ENCODE results near the gene TMEM132D. TPM values are rescaled to one million over a fixed set of nuclear protein-coding genes. Genes with fewer than 3 reads are reported as not detected.
"Not testable (repeated sequence)": the region's sequence is repeated elsewhere in the genome, so short reads cannot be mapped to it uniquely, and the experiment has no call there.

TMEM132D gene
- 6.4 and 7.1 TPM in 2 replicates for total RNA-seq (2014; rRNA removed; shearing (Covaris generic))

GRCh38 chr12:129903956-129904829 is at the start of gene TMEM132D:
Gene TMEM132D, minus strand, starts transcription at chr12:129904025.
- peak; percentile 68 for DNase-seq (ENCODE audit: low read depth)

- no peak for DNase-seq (ENCODE audit: low read depth)
These were observed 45.8 kb upstream of the TMEM132D start for GRCh38 chr12:129949651-129950050.

- DNase-seq (ENCODE audit: low read depth), result no peak
These were observed 37.8 kb upstream of the TMEM132D start for GRCh38 chr12:129941618-129942017.

- DNase-seq (ENCODE audit: low read depth), result no peak
These were observed 34.3 kb upstream of the TMEM132D start for GRCh38 chr12:129938089-129938488.

GRCh38 chr12:129937426-129937825 is 33.6 kb upstream of the TMEM132D start:
- no peak for DNase-seq (ENCODE audit: low read depth)

- no peak for DNase-seq (ENCODE audit: low read depth)
These were observed 24.8 kb upstream of the TMEM132D start for GRCh38 chr12:129928643-129929042.

GRCh38 chr12:129927316-129927900 is 23.6 kb upstream of the TMEM132D start:
- peak; percentile 79 for DNase-seq (ENCODE audit: low read depth)

- peak; percentile 90 for DNase-seq (ENCODE audit: low read depth)
These were observed 7.7 kb upstream of the TMEM132D start for GRCh38 chr12:129911428-129912049.

- DNase-seq (ENCODE audit: low read depth), result no peak
These were observed 5.5 kb upstream of the TMEM132D start for GRCh38 chr12:129909051-129910020.

GRCh38 chr12:129903092-129903945 is 506 bp downstream of the TMEM132D start:
- peak; percentile 34 for DNase-seq (ENCODE audit: low read depth)

GRCh38 chr12:129902371-129903091 is 1.3 kb downstream of the TMEM132D start:
- DNase-seq (ENCODE audit: low read depth), result peak; percentile 31

GRCh38 chr12:129901254-129901653 is 2.6 kb downstream of the TMEM132D start:
- peak; percentile 67 for DNase-seq (ENCODE audit: low read depth)

GRCh38 chr12:129900306-129900705 is 3.5 kb downstream of the TMEM132D start:
- DNase-seq (ENCODE audit: low read depth), result no peak

GRCh38 chr12:129899045-129899444 is 4.8 kb downstream of the TMEM132D start:
- DNase-seq (ENCODE audit: low read depth), result not testable (repeated sequence)

GRCh38 chr12:129893691-129894090 is 10.1 kb downstream of the TMEM132D start:
- DNase-seq (ENCODE audit: low read depth), result no peak

- DNase-seq (ENCODE audit: low read depth), result peak; percentile 76
These were observed 16.7 kb downstream of the TMEM132D start for GRCh38 chr12:129887101-129887500.

GRCh38 chr12:129886541-129886940 is 17.3 kb downstream of the TMEM132D start:
- no peak for DNase-seq (ENCODE audit: low read depth)

- DNase-seq (ENCODE audit: low read depth), result no peak
These were observed 18.5 kb downstream of the TMEM132D start for GRCh38 chr12:129885287-129885686.

- DNase-seq (ENCODE audit: low read depth), result no peak
These were observed 26.4 kb downstream of the TMEM132D start for GRCh38 chr12:129877411-129877810.

- DNase-seq (ENCODE audit: low read depth), result peak; percentile 60
These were observed 30.0 kb downstream of the TMEM132D start for GRCh38 chr12:129873833-129874208.

Measured in Daoy (cell line).